CD4-positive, CD25-positive, alpha-beta regulatory T cell (primary cell): ENCODE measurements around the gene GLS. TPM values are rescaled to one million over a fixed set of nuclear protein-coding genes. Genes with fewer than 3 reads are reported as not detected.

Experiments used
- ATAC-seq, 2 donors: fragments of 150-1000 bp; cut with Tn5 transposase; one replicate each; pipeline ENCODE4 v1.10.0; 2021; ENCODE audit warnings: low read depth in 2 of 2, moderate number of reproducible peaks in 2 of 2, moderate library complexity in 1 of 2
- DNase-seq, 3 donors: peaks; one replicate each; pipeline versions ENCODE4 v3.0.0 to v3.0.0-alpha.2; 2012 to 2022; ENCODE audit warnings: mixed read lengths in 1 of 3
- H3K27ac ChIP-seq: one replicate; pipeline ENCODE4 v1.7.0; 2013; ENCODE audit warnings: mild to moderate bottlenecking, low read length; ENCODE audit not compliant: insufficient read depth, poor library complexity, severe bottlenecking
- H3K27me3 ChIP-seq: one replicate; pipeline ENCODE4 v1.7.0; 2013; ENCODE audit warnings: low read length; ENCODE audit not compliant: control insufficient read depth, insufficient read depth
- H3K36me3 ChIP-seq: one replicate; pipeline ENCODE4 v1.7.0; 2013; ENCODE audit warnings: mild to moderate bottlenecking, low read length, moderate library complexity; ENCODE audit not compliant: control insufficient read depth, insufficient read depth
- H3K4me1 ChIP-seq: 2 replicates; pipeline ENCODE4 v1.7.0; 2013; ENCODE audit warnings: mild to moderate bottlenecking, low read length; ENCODE audit not compliant: insufficient read depth, control insufficient read depth, poor library complexity, severe bottlenecking
- H3K4me3 ChIP-seq: one replicate; pipeline ENCODE4 v1.7.0; 2013; ENCODE audit warnings: low read depth, mild to moderate bottlenecking, low read length, moderate library complexity
- H3K9me3 ChIP-seq, 2 experiments: 1 replicate in 1 of 2; 2 replicates in 1 of 2; pipeline ENCODE4 v1.7.0; 2013; ENCODE audit warnings: low read length in 2 of 2, mild to moderate bottlenecking in 1 of 2, moderate library complexity in 1 of 2; ENCODE audit not compliant: control insufficient read depth in 2 of 2
- H3K27ac Mint-ChIP-seq, 3 donors: one replicate each; pipeline ENCODE4 v1.8.0; 2020 to 2022; ENCODE audit warnings: mild to moderate bottlenecking in 3 of 3, mixed read lengths in 3 of 3, moderate library complexity in 2 of 3
- H3K27me3 Mint-ChIP-seq: one replicate; pipeline ENCODE4 v1.8.0; 2022; ENCODE audit warnings: mild to moderate bottlenecking, mixed read lengths
- H3K36me3 Mint-ChIP-seq: one replicate; pipeline ENCODE4 v1.8.0; 2020; ENCODE audit warnings: mixed read lengths
- H3K4me1 Mint-ChIP-seq, 4 donors: one replicate each; pipeline ENCODE4 v1.8.0; 2020 to 2022; ENCODE audit warnings: mixed read lengths in 4 of 4, mild to moderate bottlenecking in 1 of 4
- H3K4me3 Mint-ChIP-seq, 4 donors: one replicate each; pipeline ENCODE4 v1.8.0; 2020 to 2022; ENCODE audit warnings: mild to moderate bottlenecking in 4 of 4, mixed read lengths in 4 of 4, moderate library complexity in 3 of 4
- H3K9me3 Mint-ChIP-seq, 7 donors: one replicate each; pipeline ENCODE4 v1.8.0; 2020 to 2022; ENCODE audit warnings: mixed read lengths in 7 of 7, mild to moderate bottlenecking in 3 of 7, moderate library complexity in 2 of 7
- polyA plus RNA-seq, 4 donors: library from polyadenylated mRNA; unstranded; fragments of 300-500 nt; fragmentation: Illumina TruSeq; gene quantifications; one replicate each; pipeline ENCODE4 v1.2.3, GENCODE V29; 2021
- total RNA-seq: library from RNA; stranded (reverse); gene quantifications from one replicate; pipeline ENCODE4 v1.2.3, GENCODE V29; 2022

GLS gene
- total and polyA plus RNA-seq, 5 donors from 2014 or later: 38.7 to 301 (median 44.1) TPM

GRCh38 chr2:190940454-190940853, 59.8 kb downstream of the GLS start:
- DNase-seq: no peak
- Histone ChIP-seq H3K4me3 (no peak overlapping the region), H3K4me1 (no peaks in the 10 kb centered on the region), H3K27me3 (no peaks in the 10 kb centered on the region), H3K27ac (no peak overlapping the region), H3K9me3 (no peaks in the 10 kb centered on the region), H3K36me3 (peaks cover 7% of the 10 kb centered on the region)
- H3K36me3 Mint-ChIP-seq: no peaks in the 10 kb centered on the region
- H3K4me3 Mint-ChIP-seq: no peak overlapping the region
- ATAC-seq: no peak
- H3K9me3 Mint-ChIP-seq: no peaks in the 10 kb centered on the region
- H3K27ac Mint-ChIP-seq: no peak overlapping the region
- peaks cover 15 to 28% (median 21%) of the 10 kb centered on the region in 4 donors for H3K4me1 Mint-ChIP-seq
- no peaks in the 10 kb centered on the region for H3K27me3 Mint-ChIP-seq

DNA sequence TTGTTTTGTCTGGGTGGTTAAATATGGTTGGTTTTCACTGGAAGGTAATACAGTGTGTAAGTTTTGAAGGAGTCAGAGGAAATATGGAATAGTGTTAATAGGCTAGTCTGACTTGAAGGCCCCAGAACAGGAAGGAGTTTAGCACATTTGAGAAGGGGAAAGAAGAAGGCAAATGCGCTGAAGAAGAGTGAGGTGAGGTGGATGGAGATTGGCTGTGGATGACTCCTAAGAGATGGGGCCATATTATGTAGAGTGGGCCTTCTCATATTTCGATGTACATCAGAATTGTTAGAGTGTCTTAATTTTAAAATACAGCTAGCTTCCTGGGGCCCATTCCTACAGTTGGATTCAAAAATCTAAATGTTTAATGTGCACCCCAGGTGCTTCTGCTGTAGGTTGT, 61.0 kb downstream of the GLS start:
- Histone ChIP-seq H3K9me3 (no peaks in the 10 kb centered on the region), H3K27me3 (no peaks in the 10 kb centered on the region), H3K36me3 (no peaks in the 10 kb centered on the region), H3K4me3 (no peak overlapping the region), H3K27ac (no peak overlapping the region), H3K4me1 (no peaks in the 10 kb centered on the region)
- ATAC-seq: no peak
- no peak for DNase-seq
- H3K27ac Mint-ChIP-seq: no peak overlapping the region
- H3K4me3 Mint-ChIP-seq: no peak overlapping the region
- peaks cover 15 to 26% (median 19%) of the 10 kb centered on the region in 4 donors for H3K4me1 Mint-ChIP-seq
- H3K9me3 Mint-ChIP-seq: no peaks in the 10 kb centered on the region
- no peaks in the 10 kb centered on the region for H3K27me3 Mint-ChIP-seq
- H3K36me3 Mint-ChIP-seq: no peaks in the 10 kb centered on the region

DNA sequence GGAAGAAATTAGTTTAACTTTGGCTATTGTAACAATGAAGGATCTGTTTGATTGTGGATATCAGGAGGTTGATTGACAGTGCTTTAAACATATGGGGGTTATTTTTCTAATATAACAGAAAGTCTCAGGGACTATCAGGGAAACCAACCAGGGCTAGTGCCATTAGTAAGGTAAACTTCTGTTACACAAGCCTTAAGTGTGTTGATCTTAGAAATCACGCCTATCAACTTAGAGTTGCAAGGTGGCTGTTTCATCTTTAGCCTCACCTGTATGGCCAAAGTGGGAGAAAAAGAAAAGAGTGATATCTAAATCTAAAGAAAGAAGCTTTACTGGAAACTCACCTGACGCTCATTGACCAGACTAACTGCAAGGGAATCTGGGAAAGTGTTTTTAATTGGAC, 62.1 kb downstream of the GLS start:
- Mint-ChIP-seq H3K27me3 (no peaks in the 10 kb centered on the region), H3K9me3 (no peaks in the 10 kb centered on the region), H3K27ac (no peak overlapping the region), H3K36me3 (no peaks in the 10 kb centered on the region), H3K4me3 (no peak overlapping the region), H3K4me1 (peaks cover 9 to 37% (median 23%) of the 10 kb centered on the region in 4 donors)
- ATAC-seq: no peak
- Histone ChIP-seq H3K27me3 (no peaks in the 10 kb centered on the region), H3K36me3 (no peaks in the 10 kb centered on the region), H3K4me1 (peaks cover 7% of the 10 kb centered on the region), H3K4me3 (no peak overlapping the region), H3K27ac (no peak overlapping the region), H3K9me3 (no peaks in the 10 kb centered on the region)
- no peak for DNase-seq

DNA sequence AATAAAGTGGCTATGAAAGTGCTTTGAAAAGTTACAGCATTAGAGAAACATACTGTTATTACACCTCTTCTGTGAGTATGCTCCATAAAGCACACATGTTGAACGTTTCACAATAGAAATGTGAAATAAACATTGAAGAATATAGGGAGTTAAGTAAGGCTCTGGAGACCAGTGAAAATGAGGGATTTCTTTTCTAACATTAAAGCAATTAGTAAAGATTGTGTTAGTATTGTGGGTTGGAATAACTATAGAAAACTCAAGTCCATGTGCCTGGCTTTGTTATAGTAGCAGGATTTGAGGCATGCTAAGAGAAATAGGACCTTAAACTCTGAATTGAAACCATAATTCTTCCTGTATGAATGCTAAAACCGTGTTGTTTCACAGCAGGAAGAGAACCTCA, 63.1 kb downstream of the GLS start:
- Histone ChIP-seq H3K27me3 (no peaks in the 10 kb centered on the region), H3K4me1 (peaks cover 16% of the 10 kb centered on the region), H3K27ac (no peak overlapping the region), H3K9me3 (no peaks in the 10 kb centered on the region), H3K36me3 (no peaks in the 10 kb centered on the region), H3K4me3 (no peak overlapping the region)
- peak overlapping the region in 1 of 3 donors; percentile 2 for H3K27ac Mint-ChIP-seq
- H3K4me3 Mint-ChIP-seq: no peak overlapping the region
- peaks cover 9 to 43% (median 28%) of the 10 kb centered on the region in 4 donors for H3K4me1 Mint-ChIP-seq
- no peaks in the 10 kb centered on the region for H3K36me3 Mint-ChIP-seq
- no peaks in the 10 kb centered on the region for H3K27me3 Mint-ChIP-seq
- H3K9me3 Mint-ChIP-seq: no peaks in the 10 kb centered on the region
- ATAC-seq: no peak
- DNase-seq: no peak

GRCh38 chr2:190947141-190947540, 66.5 kb downstream of the GLS start:
- H3K9me3 ChIP-seq: no peaks in the 10 kb centered on the region
- Mint-ChIP-seq H3K9me3 (no peaks in the 10 kb centered on the region), H3K4me3 (no peak overlapping the region), H3K4me1 (peaks cover 6 to 37% (median 26%) of the 10 kb centered on the region in 4 donors), H3K36me3 (no peaks in the 10 kb centered on the region), H3K27ac (peak overlapping the region in 1 of 3 donors; percentile 56), H3K27me3 (no peaks in the 10 kb centered on the region)
- peaks cover 16% of the 10 kb centered on the region for H3K4me1 ChIP-seq
- ATAC-seq (no peak), DNase-seq (no peak)
- H3K27ac ChIP-seq: peak overlapping the region; percentile 27
- no peaks in the 10 kb centered on the region for H3K36me3 ChIP-seq
- peak overlapping the region; percentile 42 for H3K4me3 ChIP-seq
- H3K27me3 ChIP-seq: no peaks in the 10 kb centered on the region

GRCh38 chr2:190947711-190948251, 67.2 kb downstream of the GLS start:
- Mint-ChIP-seq H3K4me1 (peaks cover 6 to 37% (median 28%) of the 10 kb centered on the region in 4 donors), H3K36me3 (no peaks in the 10 kb centered on the region), H3K27ac (peak overlapping the region; percentile 56 to 85 (median 67)), H3K4me3 (peak overlapping the region in 2 of 4 donors; percentile 23 to 55), H3K27me3 (no peaks in the 10 kb centered on the region), H3K9me3 (no peaks in the 10 kb centered on the region)
- no peaks in the 10 kb centered on the region for H3K36me3 ChIP-seq
- DNase-seq (peak in 2 of 3 donors; percentile 41 to 64), ATAC-seq (peak; percentile 63 to 65)
- peak overlapping the region; percentile 42 for H3K4me3 ChIP-seq
- H3K27me3 ChIP-seq: no peaks in the 10 kb centered on the region
- H3K27ac ChIP-seq: peak overlapping the region; percentile 44
- H3K9me3 ChIP-seq: no peaks in the 10 kb centered on the region
- H3K4me1 ChIP-seq: peaks cover 16% of the 10 kb centered on the region

- no peaks in the 10 kb centered on the region for H3K27me3 ChIP-seq
- no peaks in the 10 kb centered on the region for H3K36me3 ChIP-seq
- DNase-seq: no peak
- H3K36me3 Mint-ChIP-seq: no peaks in the 10 kb centered on the region
- H3K27ac Mint-ChIP-seq: no peak overlapping the region
- H3K9me3 ChIP-seq: no peaks in the 10 kb centered on the region
- H3K4me1 ChIP-seq: peaks cover 16% of the 10 kb centered on the region
- ATAC-seq: no peak
- H3K4me1 Mint-ChIP-seq: peaks cover 6 to 34% (median 27%) of the 10 kb centered on the region in 4 donors
- no peaks in the 10 kb centered on the region for H3K27me3 Mint-ChIP-seq
- H3K27ac ChIP-seq: no peak overlapping the region
- H3K4me3 ChIP-seq: no peak overlapping the region
- H3K4me3 Mint-ChIP-seq: no peak overlapping the region
- H3K9me3 Mint-ChIP-seq: no peaks in the 10 kb centered on the region
These were observed 68.0 kb downstream of the GLS start for GRCh38 chr2:190948671-190949070.

DNA sequence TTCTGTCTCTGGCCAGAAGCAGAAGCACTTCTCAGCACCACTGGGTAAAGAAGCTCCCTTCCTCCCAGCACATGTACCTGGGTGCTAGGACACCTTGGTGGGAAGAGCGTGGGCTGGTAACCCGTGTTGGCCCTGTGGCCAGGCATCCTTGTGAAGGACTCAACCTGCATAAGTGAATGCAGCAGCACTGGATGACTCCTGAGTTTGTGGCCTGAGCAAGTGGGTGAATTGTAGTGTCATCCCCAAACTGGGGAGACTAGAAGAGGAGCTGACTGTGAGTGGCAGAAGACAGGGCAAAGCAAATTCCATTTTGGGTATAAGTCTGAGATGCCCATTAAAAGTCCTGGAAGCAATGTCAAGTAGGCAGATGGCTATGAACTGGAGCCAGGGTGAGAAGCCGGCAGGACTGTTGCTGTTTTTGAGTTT, 70.0 kb downstream of the GLS start:
- Mint-ChIP-seq H3K27ac (no peak overlapping the region), H3K27me3 (no peaks in the 10 kb centered on the region), H3K4me1 (peaks cover 0 to 29% (median 24%) of the 10 kb centered on the region in 4 donors), H3K4me3 (no peak overlapping the region), H3K36me3 (peaks cover 5% of the 10 kb centered on the region), H3K9me3 (peaks cover 0 to 3% (median 0%) of the 10 kb centered on the region in 7 donors)
- Histone ChIP-seq H3K27ac (no peak overlapping the region), H3K27me3 (no peaks in the 10 kb centered on the region), H3K36me3 (no peaks in the 10 kb centered on the region), H3K9me3 (peaks cover 0 to 4% of the 10 kb centered on the region in 2 experiments), H3K4me1 (peaks cover 16% of the 10 kb centered on the region), H3K4me3 (no peak overlapping the region)
- DNase-seq (no peak), ATAC-seq (no peak)
